NCI-H1092 (cell line): ENCODE data around the gene CTSG.
"Not testable (repeated sequence)": the region's sequence is repeated elsewhere in the genome, so short reads cannot be mapped to it uniquely, and the experiment has no call there.

Experiments used
- DNase-seq: peaks from one replicate; lab custom pipeline; 2025; lab: John Stamatoyannopoulos, UW

Gene CTSG

GRCh38 chr14:24576182-24576581 lies at the start of gene CTSG:
Gene CTSG (minus strand): TSS chr14:24576250. CDS start chr14:24576223, 27 bp downstream.
- DNase-seq: no peak

GRCh38 chr14:24613747-24614146 lies 37.7 kb upstream of the CTSG start:
- DNase-seq: no peak

GRCh38 chr14:24613241-24613640 lies 37.2 kb upstream of the CTSG start:
- DNase-seq: no peak

GRCh38 chr14:24612196-24612595 lies 36.1 kb upstream of the CTSG start:
- DNase-seq: no peak

GRCh38 chr14:24609655-24610344 lies 33.8 kb upstream of the CTSG start, which contains the start of gene GZMH:
Gene GZMH (minus strand): TSS chr14:24609685. CDS start chr14:24609613, 72 bp downstream.
- no peak for DNase-seq

GRCh38 chr14:24607635-24608514 lies 31.8 kb upstream of the CTSG start:
- DNase-seq: no peak

GRCh38 chr14:24607081-24607480 lies 31.0 kb upstream of the CTSG start:
- no peak for DNase-seq

GRCh38 chr14:24606297-24606696 lies 30.2 kb upstream of the CTSG start:
- no peak for DNase-seq

- peak; percentile 10 for DNase-seq
Measured at GRCh38 chr14:24605435-24606190, 29.6 kb upstream of the CTSG start.

- DNase-seq: no peak
Measured at GRCh38 chr14:24597403-24597802, 21.4 kb upstream of the CTSG start.

GRCh38 chr14:24595073-24595808 lies 19.2 kb upstream of the CTSG start:
- no peak for DNase-seq

- DNase-seq: not testable (repeated sequence)
Measured at GRCh38 chr14:24591004-24591403, 15.0 kb upstream of the CTSG start.

GRCh38 chr14:24584402-24584801 lies 8.4 kb upstream of the CTSG start:
- not testable (repeated sequence) for DNase-seq

- no peak for DNase-seq
Measured at GRCh38 chr14:24578558-24578957, 2.5 kb upstream of the CTSG start.

GRCh38 chr14:24576771-24577170 lies 721 bp upstream of the CTSG start:
- no peak for DNase-seq

GRCh38 chr14:24574206-24574774 lies 1.8 kb downstream of the CTSG start:
- no peak for DNase-seq

GRCh38 chr14:24566318-24566717 lies 9.7 kb downstream of the CTSG start:
- no peak for DNase-seq

GRCh38 chr14:24565766-24566165 lies 10.3 kb downstream of the CTSG start:
- DNase-seq: no peak

- DNase-seq: no peak
Measured at GRCh38 chr14:24563505-24563904, 12.5 kb downstream of the CTSG start.

- DNase-seq: no peak
Measured at GRCh38 chr14:24556756-24557155, 19.3 kb downstream of the CTSG start.

- not testable (repeated sequence) for DNase-seq
Measured at GRCh38 chr14:24549064-24549463, 27.0 kb downstream of the CTSG start.
